Cardiac fibroblast (primary cell): ENCODE data around the gene PPFIBP2.

Source experiments
- DNase-seq, 2 donors: peaks; one replicate each; pipeline versions ENCODE4 v3.0.0 to v3.0.0-alpha.2; 2010; ENCODE audit warnings: low read depth in 2 of 2
- H3K4me3 ChIP-seq, 2 donors: replicated peaks in 1 of 2; 1 replicate in 1 of 2; 2 replicates in 1 of 2; pipeline ENCODE4 v1.5.1; 2011; ENCODE audit warnings: low read depth in 2 of 2, low read length in 2 of 2, mild to moderate bottlenecking in 2 of 2, moderate library complexity in 1 of 2
- TF ChIP-seq, protein P1 (sequence below): IDR thresholded peaks from one replicate; pipeline ENCODE4 v1.5.1; 2011; ENCODE audit warnings: low read depth, mild to moderate bottlenecking, low read length, inconsistent platforms

The PPFIBP2 gene

DNA sequence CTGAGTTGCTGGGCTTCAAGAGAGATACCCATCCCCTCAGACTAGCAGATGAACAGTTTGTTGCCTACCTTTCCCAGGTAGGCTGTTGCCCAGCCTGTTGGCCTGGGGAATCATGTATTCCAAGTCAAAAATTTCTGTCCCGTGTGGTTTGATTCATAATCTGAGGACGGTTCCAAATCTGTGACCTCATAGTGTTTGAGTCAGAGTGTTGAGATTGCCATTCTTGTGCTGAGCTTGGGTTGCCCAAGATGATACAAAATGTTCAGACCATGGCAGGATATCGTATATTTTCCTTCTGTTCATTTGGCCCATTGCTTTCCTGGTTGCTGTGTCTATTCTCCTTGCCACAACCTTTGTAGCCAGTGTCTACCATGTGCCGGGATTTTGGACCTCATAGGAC lies 95.2 kb downstream of the PPFIBP2 start:
- H3K4me3 ChIP-seq = no peak overlapping the region
- TF ChIP-seq, protein P1, sequence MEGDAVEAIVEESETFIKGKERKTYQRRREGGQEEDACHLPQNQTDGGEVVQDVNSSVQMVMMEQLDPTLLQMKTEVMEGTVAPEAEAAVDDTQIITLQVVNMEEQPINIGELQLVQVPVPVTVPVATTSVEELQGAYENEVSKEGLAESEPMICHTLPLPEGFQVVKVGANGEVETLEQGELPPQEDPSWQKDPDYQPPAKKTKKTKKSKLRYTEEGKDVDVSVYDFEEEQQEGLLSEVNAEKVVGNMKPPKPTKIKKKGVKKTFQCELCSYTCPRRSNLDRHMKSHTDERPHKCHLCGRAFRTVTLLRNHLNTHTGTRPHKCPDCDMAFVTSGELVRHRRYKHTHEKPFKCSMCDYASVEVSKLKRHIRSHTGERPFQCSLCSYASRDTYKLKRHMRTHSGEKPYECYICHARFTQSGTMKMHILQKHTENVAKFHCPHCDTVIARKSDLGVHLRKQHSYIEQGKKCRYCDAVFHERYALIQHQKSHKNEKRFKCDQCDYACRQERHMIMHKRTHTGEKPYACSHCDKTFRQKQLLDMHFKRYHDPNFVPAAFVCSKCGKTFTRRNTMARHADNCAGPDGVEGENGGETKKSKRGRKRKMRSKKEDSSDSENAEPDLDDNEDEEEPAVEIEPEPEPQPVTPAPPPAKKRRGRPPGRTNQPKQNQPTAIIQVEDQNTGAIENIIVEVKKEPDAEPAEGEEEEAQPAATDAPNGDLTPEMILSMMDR = no peak
- peak; percentile 32 to 55 for DNase-seq

DNA sequence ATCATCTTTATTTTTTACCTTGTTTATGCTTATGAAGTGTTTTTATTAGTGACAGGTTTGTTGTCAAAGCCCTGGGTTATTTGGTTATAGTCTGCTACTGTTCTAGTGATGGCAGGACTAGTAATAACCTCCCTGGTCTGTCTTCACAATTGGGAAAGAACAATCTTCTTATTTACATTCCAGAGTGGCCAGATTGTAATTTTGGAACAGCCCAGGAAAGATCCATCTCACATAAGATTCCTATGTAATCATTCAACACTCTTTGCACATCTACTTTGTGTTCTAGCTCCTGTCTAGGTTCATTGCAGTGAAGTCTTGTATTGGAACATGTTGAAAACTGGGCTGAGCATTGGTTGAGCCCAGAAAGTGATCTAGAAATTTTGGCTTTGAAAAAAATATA lies 95.7 kb downstream of the PPFIBP2 start:
- no peak overlapping the region for H3K4me3 ChIP-seq
- TF ChIP-seq, protein P1 = no peak
- DNase-seq = no peak

DNA sequence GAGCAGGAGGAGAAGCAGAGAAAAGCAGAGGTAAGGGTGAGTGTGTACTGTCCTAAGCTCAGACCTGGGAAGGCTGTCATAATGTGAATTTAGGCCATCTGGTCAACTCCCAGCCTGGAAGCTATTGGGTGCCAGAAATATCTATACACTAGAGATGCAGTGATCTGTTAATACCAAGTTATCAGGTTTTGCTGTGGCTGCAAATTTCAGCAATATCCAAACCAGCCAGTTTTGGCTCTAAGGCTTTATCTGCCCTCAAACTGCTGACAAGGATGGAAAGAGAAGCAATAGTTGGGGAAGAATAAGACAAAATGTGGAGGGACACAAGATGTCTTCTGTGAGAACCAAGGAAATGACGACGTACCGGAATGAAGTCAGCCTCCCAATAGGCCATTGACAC lies 96.6 kb downstream of the PPFIBP2 start:
- DNase-seq = no peak
- TF ChIP-seq, protein P1 = no peak
- H3K4me3 ChIP-seq = no peak overlapping the region

DNA sequence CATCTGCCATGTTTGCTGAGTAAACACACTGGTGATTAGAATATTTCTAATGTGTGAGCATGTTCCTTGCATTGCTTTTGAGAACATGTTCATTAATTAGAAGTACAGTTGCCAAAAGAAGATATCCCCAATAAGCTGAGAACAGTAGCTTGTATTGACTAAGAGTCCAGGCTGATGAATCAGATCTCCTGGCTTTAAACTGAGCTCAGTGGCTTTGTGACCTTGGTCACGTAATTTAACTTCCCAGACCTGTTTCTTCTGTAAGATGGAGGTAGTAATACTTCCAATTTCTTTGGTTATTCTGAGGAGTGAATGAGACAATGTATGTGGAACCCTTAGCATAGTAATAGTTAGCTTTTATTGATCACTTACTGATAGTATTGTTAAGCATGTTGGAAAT lies 97.6 kb downstream of the PPFIBP2 start:
- TF ChIP-seq, protein P1 = no peak
- H3K4me3 ChIP-seq = no peak overlapping the region
- no peak for DNase-seq

DNA sequence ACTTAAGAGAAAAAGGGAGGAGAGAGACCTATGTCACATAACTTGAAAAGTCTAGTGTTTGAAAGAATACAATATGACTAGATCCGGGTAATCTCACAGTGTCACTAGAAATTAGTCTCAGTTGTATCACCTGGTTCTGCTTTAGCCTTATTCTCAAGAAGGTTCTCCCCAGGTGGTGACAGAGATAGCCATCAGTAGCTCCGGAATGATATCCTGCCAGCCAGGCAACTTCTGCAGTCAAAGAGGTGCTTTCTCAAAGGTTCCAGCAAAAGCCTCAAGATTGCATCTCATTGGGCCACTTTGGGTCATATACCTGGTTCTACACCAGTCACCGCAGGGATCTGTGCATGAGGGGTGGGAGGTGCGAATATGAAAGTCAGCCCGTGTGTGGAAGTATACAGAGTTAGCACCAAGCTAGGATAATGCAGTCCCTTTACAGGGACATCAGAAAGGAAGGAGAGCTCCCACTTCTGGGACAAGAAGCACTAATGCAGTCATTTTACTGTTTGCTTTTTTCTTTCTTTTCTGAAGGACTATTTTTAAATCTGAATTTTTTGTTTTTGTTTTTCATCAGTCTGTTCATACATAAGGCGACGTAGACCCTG lies 98.4 kb downstream of the PPFIBP2 start:
- TF ChIP-seq, protein P1 = no peak
- H3K4me3 ChIP-seq = no peak overlapping the region
- DNase-seq = no peak

DNA sequence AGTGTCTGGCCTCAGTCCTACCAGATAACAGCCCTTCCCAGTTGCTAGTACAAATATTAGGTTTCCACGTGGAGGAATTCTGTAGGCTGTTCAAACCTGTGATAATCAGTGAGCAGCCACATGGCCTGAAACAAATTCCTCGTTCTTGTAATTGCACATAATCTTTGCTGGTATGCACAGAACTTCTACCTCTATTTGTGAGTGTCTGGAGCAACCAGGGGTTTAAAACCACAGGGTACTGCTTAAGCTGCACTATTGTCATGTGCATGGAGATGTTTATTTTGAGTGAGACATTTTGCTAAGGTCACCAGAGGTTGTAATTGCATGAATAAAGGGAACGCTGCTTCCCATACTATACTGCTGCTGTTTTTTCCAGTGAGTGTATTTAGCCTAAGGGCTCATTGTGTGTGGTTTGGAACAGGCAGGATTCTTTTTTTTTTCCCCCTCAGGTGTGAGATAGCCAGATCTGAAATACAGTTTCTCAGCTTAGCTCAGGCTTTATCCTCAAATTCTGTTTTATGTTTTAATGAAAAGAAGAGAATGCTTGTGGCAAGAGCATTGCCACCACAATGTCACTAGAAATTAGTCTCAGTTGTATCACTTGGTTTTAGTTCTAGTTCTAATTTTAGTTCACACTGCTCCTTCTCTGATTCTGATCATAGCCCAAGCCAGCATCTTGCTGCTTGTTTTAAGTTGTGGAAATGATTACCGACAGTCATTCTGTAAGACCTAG lies 99.0 kb downstream of the PPFIBP2 start:
- peak; percentile 7 to 78 for DNase-seq
- H3K4me3 ChIP-seq = no peak overlapping the region
- TF ChIP-seq, protein P1 = no peak
